ENCODE results near the gene GSAP. TPM values are rescaled to one million over a fixed set of nuclear protein-coding genes. Genes with fewer than 3 reads are reported as not detected.

GSAP gene
- total and polyA plus RNA-seq, 2 donors (not counting 3 experiments of a cell fraction or from before 2014, with no cell fraction given) = 2.3 to 5.8 TPM

DNA sequence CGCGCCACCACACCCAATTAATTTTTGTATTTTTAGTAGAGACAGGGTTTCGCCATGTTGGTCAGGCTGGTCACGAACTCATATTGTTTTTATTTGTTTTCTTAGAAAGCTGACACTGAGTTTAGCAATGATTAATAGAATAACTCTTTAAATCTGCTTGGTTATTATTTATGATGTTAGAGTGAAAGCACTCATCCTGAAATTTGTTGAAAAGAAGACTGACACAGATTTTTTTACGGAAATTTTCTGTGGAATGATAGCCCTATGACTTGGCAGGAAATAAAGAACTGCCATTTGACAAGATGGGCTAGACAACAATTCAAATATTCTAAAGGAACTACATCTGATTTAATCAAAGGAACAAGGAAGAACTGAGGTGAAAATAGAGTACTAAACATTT is 4.3 kb upstream of the GSAP start:
- intact Hi-C loops (cut with micrococcal nuclease) = no loop called here
- BruUV-seq (replicated peaks) = no TSS peak
- Histone ChIP-seq H3K27me3 (ENCODE audit: control insufficient read depth in 2 of 2, insufficient read depth in 2 of 2, low read length in 2 of 2) (no peaks in the 10 kb centered on the region), H3K9me1 (replicated peaks; ENCODE audit: control insufficient read depth, extremely low read depth, insufficient read depth, low read length) (no peaks in the 10 kb centered on the region), H3K36me3 (ENCODE audit: control insufficient read depth in 2 of 2, extremely low read depth in 1 of 2, insufficient read depth in 2 of 2, low read length in 2 of 2) (no peaks in the 10 kb centered on the region), H2AFZ (ENCODE audit: low read depth, low read length) (no peak overlapping the region), H3K9ac (replicated peaks; ENCODE audit: extremely low read depth, insufficient read depth, low read length) (no peak overlapping the region), H3K9me3 (replicated peaks; ENCODE audit: control insufficient read depth, insufficient read depth, low read length) (no peaks in the 10 kb centered on the region), H4K20me1 (replicated peaks; ENCODE audit: control insufficient read depth, extremely low read depth, insufficient read depth, low read length) (no peaks in the 10 kb centered on the region), H3K27ac (ENCODE audit: insufficient read depth, low read depth, low read length) (no peak overlapping the region), H3K4me3 (replicated peaks in 1 of 3; ENCODE audit: insufficient read depth in 1 of 3, low read depth in 1 of 3, low read length in 3 of 3) (no peak overlapping the region), H3K4me2 (ENCODE audit: insufficient read depth, low read length) (no peak overlapping the region), H3K4me1 (ENCODE audit: control insufficient read depth, extremely low read depth, insufficient read depth, low read length) (peaks cover 4% of the 10 kb centered on the region), H3K79me2 (ENCODE audit: control insufficient read depth, insufficient read depth, low read length) (no peaks in the 10 kb centered on the region)
- dilution Hi-C loops (cut with MboI; ENCODE audit: extremely low pct_ligation_motif_present, low sequenced_read_pairs) = no loop called here
- ChIA-PET POLR2A (no interaction called here), CTCF (no interaction called here)
- DNase-seq (ENCODE audit: low read depth, low spot score) (no peak), FAIRE-seq (no peak)
- no peak for TF ChIP-seq POLR2AphosphoS5 (IDR thresholded peaks at IDR 0.05; ENCODE audit: insufficient read depth, low read depth, low read length)
- TF ChIP-seq GATA2 (IDR thresholded peaks at IDR 0.05; ENCODE audit: insufficient read depth, insufficient read length, low read depth, low read length) = no peak
- TF ChIP-seq POLR2A (IDR thresholded peaks at IDR 0.05; ENCODE audit: low read depth, low read length) = no peak
- TF ChIP-seq, protein P1, sequence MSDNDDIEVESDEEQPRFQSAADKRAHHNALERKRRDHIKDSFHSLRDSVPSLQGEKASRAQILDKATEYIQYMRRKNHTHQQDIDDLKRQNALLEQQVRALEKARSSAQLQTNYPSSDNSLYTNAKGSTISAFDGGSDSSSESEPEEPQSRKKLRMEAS (IDR thresholded peaks at IDR 0.05; ENCODE audit: insufficient read depth, insufficient read length) = no peak
- no peak for TF ChIP-seq EZH2 (IDR thresholded peaks at IDR 0.05; ENCODE audit: borderline replicate concordance, low read depth, low read length, severe bottlenecking)
- no peak for TF ChIP-seq FOS (IDR thresholded peaks at IDR 0.05; ENCODE audit: borderline replicate concordance, insufficient read depth, low read length)
- no peak for TF ChIP-seq JUN (IDR thresholded peaks at IDR 0.05; ENCODE audit: borderline replicate concordance, insufficient read depth, insufficient read length, low read depth)
- TF ChIP-seq, protein P2, sequence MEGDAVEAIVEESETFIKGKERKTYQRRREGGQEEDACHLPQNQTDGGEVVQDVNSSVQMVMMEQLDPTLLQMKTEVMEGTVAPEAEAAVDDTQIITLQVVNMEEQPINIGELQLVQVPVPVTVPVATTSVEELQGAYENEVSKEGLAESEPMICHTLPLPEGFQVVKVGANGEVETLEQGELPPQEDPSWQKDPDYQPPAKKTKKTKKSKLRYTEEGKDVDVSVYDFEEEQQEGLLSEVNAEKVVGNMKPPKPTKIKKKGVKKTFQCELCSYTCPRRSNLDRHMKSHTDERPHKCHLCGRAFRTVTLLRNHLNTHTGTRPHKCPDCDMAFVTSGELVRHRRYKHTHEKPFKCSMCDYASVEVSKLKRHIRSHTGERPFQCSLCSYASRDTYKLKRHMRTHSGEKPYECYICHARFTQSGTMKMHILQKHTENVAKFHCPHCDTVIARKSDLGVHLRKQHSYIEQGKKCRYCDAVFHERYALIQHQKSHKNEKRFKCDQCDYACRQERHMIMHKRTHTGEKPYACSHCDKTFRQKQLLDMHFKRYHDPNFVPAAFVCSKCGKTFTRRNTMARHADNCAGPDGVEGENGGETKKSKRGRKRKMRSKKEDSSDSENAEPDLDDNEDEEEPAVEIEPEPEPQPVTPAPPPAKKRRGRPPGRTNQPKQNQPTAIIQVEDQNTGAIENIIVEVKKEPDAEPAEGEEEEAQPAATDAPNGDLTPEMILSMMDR (IDR thresholded peaks at IDR 0.05; ENCODE audit: extremely low read depth in 1 of 2, insufficient read depth in 1 of 2, low read depth in 1 of 2, low read length in 2 of 2) = no peak
- no peak for TF ChIP-seq MYC (IDR thresholded peaks at IDR 0.05; ENCODE audit: low read depth, low read length)

All from endothelial cell of umbilical vein (primary cell).